Trophoblast cell (in vitro differentiated cells and primary cell): ENCODE measurements around the gene EIF3F.
"Not testable (repeated sequence)": the region's sequence is repeated elsewhere in the genome, so short reads cannot be mapped to it uniquely, and the experiment has no call there.

Experiments
- DNase-seq, 2 donors: peaks; one replicate each; pipeline ENCODE4 v3.0.0-alpha.2; 2016
- H2AFZ ChIP-seq: 2 replicates; pipeline ENCODE4 v1.6.1; 2013; ENCODE audit warnings: low read length, moderate library complexity, mild to moderate bottlenecking; ENCODE audit not compliant: insufficient read depth, poor library complexity
- H2AK5ac ChIP-seq: 2 replicates; pipeline ENCODE4 v1.6.1; 2013; ENCODE audit warnings: mild to moderate bottlenecking, low read length
- H2BK120ac ChIP-seq: 2 replicates; pipeline ENCODE4 v1.6.1; 2013; ENCODE audit warnings: low read length, mild to moderate bottlenecking, moderate library complexity; ENCODE audit not compliant: insufficient read depth, poor library complexity
- H2BK12ac ChIP-seq: 2 replicates; pipeline ENCODE4 v1.6.1; 2013; ENCODE audit warnings: mild to moderate bottlenecking, low read length, moderate library complexity
- H2BK5ac ChIP-seq: 2 replicates; pipeline ENCODE4 v1.6.1; 2013; ENCODE audit warnings: low read length, low read depth, moderate library complexity, mild to moderate bottlenecking; ENCODE audit not compliant: poor library complexity
- H3K14ac ChIP-seq: 2 replicates; pipeline ENCODE4 v1.6.1; 2013; ENCODE audit warnings: mild to moderate bottlenecking, low read length
- H3K18ac ChIP-seq: 2 replicates; pipeline ENCODE4 v1.6.1; 2013; ENCODE audit warnings: mild to moderate bottlenecking, low read length
- H3K23ac ChIP-seq: 2 replicates; pipeline ENCODE4 v1.6.1; 2013; ENCODE audit warnings: low read length
- H3K27ac ChIP-seq: 2 replicates; pipeline ENCODE4 v1.5.1; 2013; ENCODE audit warnings: low read depth, mild to moderate bottlenecking, inconsistent platforms, low read length, moderate library complexity
- H3K27me3 ChIP-seq: 2 replicates; pipeline ENCODE4 v1.6.1; 2013; ENCODE audit warnings: inconsistent platforms, mild to moderate bottlenecking, low read length, moderate library complexity; ENCODE audit not compliant: insufficient read depth
- H3K36me3 ChIP-seq, 2 experiments: 1 replicate in 1 of 2; 2 replicates in 1 of 2; pipeline ENCODE4 v1.6.1; 2013; ENCODE audit warnings: low read length in 2 of 2, mild to moderate bottlenecking in 2 of 2, moderate library complexity in 1 of 2; ENCODE audit not compliant: insufficient read depth in 2 of 2, control insufficient read depth in 1 of 2
- H3K4ac ChIP-seq: 2 replicates; pipeline ENCODE4 v1.6.1; 2013; ENCODE audit warnings: low read depth, mild to moderate bottlenecking, low read length, moderate library complexity
- H3K4me1 ChIP-seq, 2 experiments: 1 replicate in 1 of 2; 2 replicates in 1 of 2; pipeline ENCODE4 v1.6.1; 2013; ENCODE audit warnings: low read length in 2 of 2, mild to moderate bottlenecking in 2 of 2, moderate library complexity in 1 of 2; ENCODE audit not compliant: insufficient read depth in 2 of 2, control insufficient read depth in 1 of 2
- H3K4me2 ChIP-seq: 2 replicates; pipeline ENCODE4 v1.6.1; 2013; ENCODE audit warnings: inconsistent platforms, mild to moderate bottlenecking, low read length, moderate library complexity
- H3K4me3 ChIP-seq: 2 replicates; pipeline ENCODE4 v1.5.1; 2013; ENCODE audit warnings: mild to moderate bottlenecking, low read depth, low read length, inconsistent platforms
- H3K79me1 ChIP-seq: one replicate; pipeline ENCODE4 v1.6.1; 2013; ENCODE audit warnings: low read length
- H3K79me2 ChIP-seq: 2 replicates; pipeline ENCODE4 v1.6.1; 2013; ENCODE audit warnings: low read length, mild to moderate bottlenecking; ENCODE audit not compliant: control insufficient read depth, insufficient read depth, poor library complexity
- H3K9ac ChIP-seq: 2 replicates; pipeline ENCODE4 v1.6.1; 2013; ENCODE audit warnings: mild to moderate bottlenecking, low read length
- H3K9me3 ChIP-seq: 2 replicates; pipeline ENCODE4 v1.6.1; 2013; ENCODE audit warnings: low read depth, mild to moderate bottlenecking, control low read depth, inconsistent platforms, low read length; ENCODE audit not compliant: insufficient read depth
- H4K12ac ChIP-seq: 2 replicates; pipeline ENCODE4 v1.6.1; 2013; ENCODE audit warnings: low read depth, mild to moderate bottlenecking, low read length, moderate library complexity
- H4K8ac ChIP-seq: 2 replicates; pipeline ENCODE4 v1.6.1; 2013; ENCODE audit warnings: low read depth, mild to moderate bottlenecking, low read length, moderate library complexity
- H4K91ac ChIP-seq: one replicate; pipeline ENCODE4 v1.6.1; 2013; ENCODE audit warnings: low read depth, mild to moderate bottlenecking, low read length, moderate library complexity
- WGBS: extraction: QIAGEN DNeasy Blood & Tissue Kit; methylation state at CpG from one replicate; pipeline ENCODE4 v1.1.7; 2013; ENCODE audit warnings: missing lambda C conversion rate; ENCODE audit not compliant: insufficient read length, insufficient coverage; ENCODE audit errors: extremely low coverage; 5-methylcytosine and 5-hydroxymethylcytosine counted together

Gene EIF3F

DNA sequence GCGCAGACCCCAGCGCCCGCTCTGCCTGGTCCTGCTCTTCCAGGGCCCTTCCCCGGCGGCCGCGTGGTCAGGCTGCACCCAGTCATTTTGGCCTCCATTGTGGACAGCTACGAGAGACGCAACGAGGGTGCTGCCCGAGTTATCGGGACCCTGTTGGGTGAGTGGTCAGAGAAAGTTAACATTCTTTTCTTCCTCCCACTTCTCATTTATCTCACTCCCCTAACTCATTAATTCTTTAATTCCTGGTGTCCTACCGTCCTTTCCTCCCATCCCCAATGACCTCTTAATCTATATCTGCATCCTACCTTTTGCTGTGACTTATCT is 385 bp downstream of the EIF3F start:
- Histone ChIP-seq H3K4ac (peak overlapping the region; percentile 72), H3K9ac (peak overlapping the region; percentile 67), H3K36me3 (peaks cover 6 to 16% of the 10 kb centered on the region in 2 experiments), H3K4me3 (peak overlapping the region; percentile 98), H4K8ac (peak overlapping the region; percentile 26), H3K4me2 (peak overlapping the region; percentile 88)
- no CpG with 5 or more reads among the region's 13 CpGs for WGBS
- not testable (repeated sequence) for H2BK120ac ChIP-seq, H3K79me1 ChIP-seq, H3K27me3 ChIP-seq, H2AFZ ChIP-seq, H2BK5ac ChIP-seq, DNase-seq, H3K23ac ChIP-seq, H3K14ac ChIP-seq, H3K18ac ChIP-seq, H4K12ac ChIP-seq, H4K91ac ChIP-seq, H3K9me3 ChIP-seq, H3K79me2 ChIP-seq, H2BK12ac ChIP-seq, H3K27ac ChIP-seq, H2AK5ac ChIP-seq, H3K4me1 ChIP-seq

DNA sequence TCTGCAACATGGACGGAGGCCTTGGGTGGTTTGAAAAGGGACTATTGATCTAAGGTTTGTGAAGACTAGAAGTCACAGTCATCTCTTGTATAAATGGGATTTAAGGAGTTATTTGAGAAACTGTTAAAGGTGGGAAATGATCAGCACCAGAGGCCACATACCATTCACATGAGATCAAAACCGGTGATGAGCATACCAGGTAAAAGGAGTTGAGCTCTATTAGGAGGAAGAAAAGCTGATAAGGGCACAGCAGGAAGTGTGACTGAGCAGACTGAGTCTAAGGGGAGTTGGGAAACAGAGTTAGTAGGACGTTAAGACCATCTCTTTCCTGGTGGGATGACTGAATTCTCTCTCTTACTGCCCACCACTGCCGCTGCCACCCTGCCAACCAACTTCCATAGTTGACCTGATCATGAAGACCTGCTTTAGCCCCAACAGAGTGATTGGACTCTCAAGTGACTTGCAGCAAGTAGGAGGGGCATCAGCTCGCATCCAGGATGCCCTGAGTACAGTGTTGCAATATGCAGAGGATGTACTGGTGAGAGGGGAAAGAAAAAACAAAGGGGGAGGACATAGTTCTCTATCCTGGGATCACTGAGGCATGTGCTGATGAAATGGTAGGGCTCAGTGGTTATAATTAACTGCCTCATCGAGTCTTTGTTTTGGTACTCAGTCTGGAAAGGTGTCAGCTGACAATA is 7.6 kb downstream of the EIF3F start:
- no peak overlapping the region for H3K14ac ChIP-seq
- H2BK120ac ChIP-seq, result no peak overlapping the region
- H3K36me3 ChIP-seq, result peaks cover 28 to 54% of the 10 kb centered on the region in 2 experiments
- no peak overlapping the region for H4K8ac ChIP-seq
- no peak overlapping the region for H2AFZ ChIP-seq
- no peaks in the 10 kb centered on the region for H3K79me1 ChIP-seq
- H2AK5ac ChIP-seq, result no peak overlapping the region
- H3K4me2 ChIP-seq, result no peak overlapping the region
- no peak overlapping the region for H2BK12ac ChIP-seq
- no peak overlapping the region for H3K23ac ChIP-seq
- H3K27ac ChIP-seq, result no peak overlapping the region
- no peak for DNase-seq
- H3K4me1 ChIP-seq, result no peaks in the 10 kb centered on the region
- H3K27me3 ChIP-seq, result no peaks in the 10 kb centered on the region
- no peak overlapping the region for H3K4ac ChIP-seq
- no peaks in the 10 kb centered on the region for H3K9me3 ChIP-seq
- no peak overlapping the region for H3K4me3 ChIP-seq
- no peak overlapping the region for H2BK5ac ChIP-seq
- no peak overlapping the region for H3K9ac ChIP-seq
- H4K91ac ChIP-seq, result no peak overlapping the region
- no peaks in the 10 kb centered on the region for H3K79me2 ChIP-seq
- no peak overlapping the region for H4K12ac ChIP-seq
- no peak overlapping the region for H3K18ac ChIP-seq
- WGBS, result no CpG with 5 or more reads among the region's 6 CpGs

DNA sequence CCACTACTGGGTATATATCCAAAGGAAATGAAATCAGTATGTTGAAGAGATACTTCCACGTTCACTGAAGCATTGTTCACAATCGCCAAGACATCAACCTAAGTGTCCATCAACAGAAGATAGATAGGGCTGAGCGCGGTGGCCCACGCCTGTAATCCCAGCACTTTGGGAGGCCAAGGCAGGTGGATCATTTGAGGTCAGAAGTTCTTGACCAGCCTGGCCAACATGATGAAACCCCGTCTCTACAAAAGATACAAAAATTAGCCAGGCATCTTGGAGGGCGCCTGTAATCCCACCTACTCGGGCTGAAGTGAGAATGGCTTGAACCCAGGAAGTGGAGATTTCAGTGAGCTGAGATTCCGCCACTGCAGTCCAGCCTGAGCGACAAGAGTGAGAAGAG is 12.7 kb downstream of the EIF3F start:
- Histone ChIP-seq H3K4me2 (no peak overlapping the region), H2AK5ac (no peak overlapping the region), H2BK5ac (no peak overlapping the region), H2AFZ (no peak overlapping the region), H3K18ac (no peak overlapping the region), H3K9me3 (no peaks in the 10 kb centered on the region), H3K4me3 (no peak overlapping the region), H3K79me1 (no peaks in the 10 kb centered on the region), H3K23ac (no peak overlapping the region), H3K4me1 (no peaks in the 10 kb centered on the region), H4K91ac (no peak overlapping the region), H3K36me3 (peaks cover 9 to 24% of the 10 kb centered on the region in 2 experiments), H3K79me2 (no peaks in the 10 kb centered on the region), H3K14ac (no peak overlapping the region), H2BK12ac (no peak overlapping the region), H3K27me3 (no peaks in the 10 kb centered on the region), H3K9ac (no peak overlapping the region), H3K27ac (no peak overlapping the region), H4K8ac (no peak overlapping the region), H4K12ac (no peak overlapping the region), H2BK120ac (no peak overlapping the region), H3K4ac (no peak overlapping the region)
- no CpG with 5 or more reads among the region's 10 CpGs for WGBS
- DNase-seq, result no peak

DNA sequence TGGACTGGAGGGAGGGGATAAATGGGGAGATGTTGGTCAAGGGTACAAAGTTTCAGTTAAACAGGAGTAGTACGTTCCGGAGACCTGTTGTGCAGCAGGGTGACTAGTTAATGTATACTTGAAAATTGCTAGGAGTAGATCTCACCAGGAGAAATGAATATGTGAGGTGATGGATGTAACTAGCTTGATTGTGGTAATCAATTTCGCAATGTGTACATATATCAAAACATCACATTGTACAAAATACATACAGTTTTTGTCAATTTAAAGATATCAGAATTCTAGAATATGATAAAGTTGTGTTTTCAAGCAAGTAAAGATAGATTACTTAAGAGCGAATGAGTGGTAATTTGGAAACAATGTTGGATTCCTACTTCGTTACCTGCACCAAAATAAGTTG is 13.3 kb downstream of the EIF3F start:
- no peak overlapping the region for H4K12ac ChIP-seq
- H3K36me3 ChIP-seq, result peaks cover 4 to 18% of the 10 kb centered on the region in 2 experiments
- H3K9ac ChIP-seq, result no peak overlapping the region
- no peak overlapping the region for H3K4me2 ChIP-seq
- no peak overlapping the region for H4K91ac ChIP-seq
- H2BK12ac ChIP-seq, result no peak overlapping the region
- WGBS, result no CpG with 5 or more reads among the region's 5 CpGs
- H3K4me1 ChIP-seq, result no peaks in the 10 kb centered on the region
- H3K27ac ChIP-seq, result no peak overlapping the region
- H3K23ac ChIP-seq, result no peak overlapping the region
- H3K9me3 ChIP-seq, result no peaks in the 10 kb centered on the region
- H3K4ac ChIP-seq, result no peak overlapping the region
- H2AK5ac ChIP-seq, result no peak overlapping the region
- no peak overlapping the region for H3K14ac ChIP-seq
- no peak overlapping the region for H3K4me3 ChIP-seq
- H2BK120ac ChIP-seq, result no peak overlapping the region
- no peaks in the 10 kb centered on the region for H3K79me1 ChIP-seq
- no peak overlapping the region for H3K18ac ChIP-seq
- no peak overlapping the region for H4K8ac ChIP-seq
- H3K79me2 ChIP-seq, result no peaks in the 10 kb centered on the region
- H3K27me3 ChIP-seq, result no peaks in the 10 kb centered on the region
- no peak overlapping the region for H2AFZ ChIP-seq
- no peak overlapping the region for H2BK5ac ChIP-seq
- no peak for DNase-seq
